Small intestine (tissue), 7 donors: Measurements from ENCODE around the gene CLTCL1. TPM values are rescaled to one million over a fixed set of nuclear protein-coding genes. Genes with fewer than 3 reads are reported as not detected.
"Not testable (repeated sequence)": the region's sequence is repeated elsewhere in the genome, so short reads cannot be mapped to it uniquely, and the experiment has no call there.

Source experiments
- DNase-seq, 2 donors: peaks; one replicate each; pipeline versions ENCODE4 v3.0.0 to v3.0.0-alpha.2; 2013
- FAIRE-seq: peaks from 2 replicates; lab custom pipeline; 2012; peaks lifted over from hg19 to GRCh38; lab: Jason Lieb, UNC
- H3K27ac ChIP-seq, 3 donors: one replicate each; pipeline ENCODE4 v1.5.1; 2013; ENCODE audit warnings: low read length in 2 of 3, mild to moderate bottlenecking in 2 of 3, control low read depth in 1 of 3, inconsistent platforms in 1 of 3, low read depth in 1 of 3, moderate library complexity in 1 of 3
- H3K27me3 ChIP-seq, 3 donors: one replicate each; pipeline ENCODE4 v1.6.1; 2013; ENCODE audit warnings: low read length in 3 of 3, inconsistent platforms in 1 of 3; ENCODE audit not compliant: control insufficient read depth in 3 of 3, insufficient read depth in 3 of 3
- H3K36me3 ChIP-seq, 3 donors: one replicate each; pipeline ENCODE4 v1.6.1; 2013; ENCODE audit warnings: low read length in 3 of 3, inconsistent platforms in 1 of 3, low read depth in 1 of 3, mild to moderate bottlenecking in 1 of 3, moderate library complexity in 1 of 3; ENCODE audit not compliant: control insufficient read depth in 3 of 3, insufficient read depth in 2 of 3
- H3K4me1 ChIP-seq, 3 donors: one replicate each; pipeline ENCODE4 v1.6.1; 2013; ENCODE audit warnings: low read length in 2 of 3, inconsistent platforms in 1 of 3, low read depth in 1 of 3, mild to moderate bottlenecking in 1 of 3, moderate library complexity in 1 of 3; ENCODE audit not compliant: control insufficient read depth in 3 of 3, insufficient read depth in 2 of 3
- H3K4me3 ChIP-seq, 3 donors: one replicate each; pipeline ENCODE4 v1.5.1; 2013; ENCODE audit warnings: low read length in 3 of 3, control low read depth in 1 of 3, inconsistent platforms in 1 of 3, low read depth in 1 of 3, mild to moderate bottlenecking in 1 of 3, moderate library complexity in 1 of 3
- H3K9me3 ChIP-seq, 2 donors: one replicate each; pipeline ENCODE4 v1.6.1; 2013; ENCODE audit warnings: low read depth in 1 of 2, low read length in 1 of 2; ENCODE audit not compliant: control insufficient read depth in 2 of 2, insufficient read depth in 1 of 2
- WGBS, 3 donors: extraction: QIAGEN DNeasy Blood & Tissue Kit; methylation state at CpG; one replicate each; pipeline ENCODE4 v1.1.7; 2013; 5-methylcytosine and 5-hydroxymethylcytosine counted together
- polyA plus RNA-seq, 4 donors: library from polyadenylated mRNA; stranded (reverse) in 3 of 4; unstranded in 1 of 4; fragments of 200-250 nt in 3 of 4; fragments of 120-200 nt in 1 of 4; gene quantifications; one replicate each; pipeline versions ENCODE4 v1.2.1 to v1.2.3, GENCODE V29; 2013
- donor health status: healthy with polysubstance abuse.
- donor health status: control.
- donor health status: control.
- donor health status: Bipolar disorder and iron deficiency.
- donor health status: healthy.

CLTCL1 gene
- polyA plus RNA-seq, 4 donors, result 0.67 to 1.5 (median 0.95) TPM

DNA sequence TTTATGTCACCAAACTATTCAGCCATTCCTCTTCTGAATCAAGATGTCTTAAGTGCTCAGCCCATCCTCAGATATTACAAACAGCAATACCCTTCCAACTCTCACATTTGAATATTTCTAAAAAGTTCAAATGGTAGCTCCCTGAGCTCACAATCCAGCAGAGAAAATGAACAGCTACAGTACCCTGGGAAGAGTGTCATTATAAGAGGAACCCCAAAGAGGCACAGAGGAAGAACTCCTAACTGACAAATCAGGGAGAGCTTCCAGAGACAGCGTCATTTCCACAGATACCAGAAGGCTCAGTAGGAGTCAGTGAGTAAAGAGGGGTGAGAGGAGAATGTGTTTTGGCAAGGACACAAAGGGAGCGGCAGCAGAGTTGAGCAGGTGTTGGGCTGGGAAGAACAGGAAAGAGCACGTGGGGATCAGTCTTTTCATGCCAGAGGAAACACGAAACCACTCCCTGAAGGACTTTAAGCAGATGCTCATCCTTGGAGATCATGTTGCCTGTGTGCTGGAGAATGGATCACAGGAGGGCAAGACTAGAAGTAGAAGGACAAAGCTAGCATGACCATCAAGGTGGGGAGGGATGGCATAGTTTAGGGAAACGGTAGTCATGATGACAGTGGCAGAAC, 4.3 kb downstream of the CLTCL1 start:
- 13 to 44% (median 28%) methylated on average over 5 of the region's 5 CpGs for WGBS, 3 donors
- Histone ChIP-seq H3K9me3 (no peaks in the 10 kb centered on the region), H3K27ac (no peak overlapping the region), H3K27me3 (peaks cover 0 to 17% (median 0%) of the 10 kb centered on the region in 3 donors), H3K36me3 (no peaks in the 10 kb centered on the region), H3K4me1 (peaks cover 0 to 4% (median 0%) of the 10 kb centered on the region in 3 donors), H3K4me3 (no peak overlapping the region)
- no peak for FAIRE-seq
- peak in 1 of 2 donors; percentile 38 for DNase-seq

DNA sequence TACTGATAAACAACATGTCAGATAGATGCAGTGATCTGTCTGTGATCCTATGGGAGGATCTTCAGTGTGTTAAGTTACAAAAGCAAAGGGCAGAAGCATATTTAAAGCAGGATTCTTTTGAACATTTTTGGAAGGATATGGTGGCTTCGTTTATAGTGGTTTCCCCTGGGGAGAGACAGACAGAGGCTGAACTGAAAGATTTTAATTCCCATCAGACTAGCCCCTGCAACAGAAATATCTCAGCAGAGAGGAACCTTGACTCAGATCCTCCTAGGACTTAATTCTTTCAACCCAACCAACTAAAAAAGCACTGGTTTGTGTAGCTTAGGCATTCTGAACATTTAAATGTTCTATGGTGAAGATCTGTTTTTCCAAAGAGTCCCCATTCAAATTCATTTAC, 5.7 kb downstream of the CLTCL1 start:
- H3K4me3 ChIP-seq, result no peak overlapping the region
- no peaks in the 10 kb centered on the region for H3K9me3 ChIP-seq
- FAIRE-seq, result no peak
- no peaks in the 10 kb centered on the region for H3K36me3 ChIP-seq
- 49 to 80% (median 69%) methylated on average over 1 of the region's 1 CpG for WGBS, 3 donors
- H3K27me3 ChIP-seq, result peaks cover 0 to 12% (median 0%) of the 10 kb centered on the region in 3 donors
- H3K27ac ChIP-seq, result no peak overlapping the region
- DNase-seq, result no peak
- H3K4me1 ChIP-seq, result peaks cover 0 to 1% (median 0%) of the 10 kb centered on the region in 3 donors

DNA sequence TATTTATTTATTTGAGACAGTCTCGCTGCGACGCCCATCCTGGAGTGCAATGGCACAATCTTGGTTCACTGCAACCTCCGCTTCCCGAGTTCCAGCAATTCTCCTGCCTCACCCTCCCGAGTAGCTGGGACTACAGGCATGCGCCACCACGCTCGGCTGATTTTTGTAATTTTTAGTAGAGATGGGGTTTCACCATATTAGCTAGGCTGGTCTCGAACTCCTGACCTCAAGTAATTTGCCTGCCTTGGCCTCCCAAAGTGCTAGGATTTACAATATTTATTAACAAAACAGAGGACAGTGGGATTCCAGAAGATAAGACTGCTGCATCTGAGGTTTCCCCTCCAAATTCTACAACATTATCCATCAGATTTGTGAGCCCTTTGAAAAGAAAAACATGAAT, 12.4 kb downstream of the CLTCL1 start:
- H3K36me3 ChIP-seq, FAIRE-seq, DNase-seq, H3K27me3 ChIP-seq, H3K4me3 ChIP-seq, H3K27ac ChIP-seq, H3K4me1 ChIP-seq, H3K9me3 ChIP-seq: not testable (repeated sequence)
- WGBS, 3 donors, result 93 to 96% (median 94%) methylated on average over 10 of the region's 10 CpGs

DNA sequence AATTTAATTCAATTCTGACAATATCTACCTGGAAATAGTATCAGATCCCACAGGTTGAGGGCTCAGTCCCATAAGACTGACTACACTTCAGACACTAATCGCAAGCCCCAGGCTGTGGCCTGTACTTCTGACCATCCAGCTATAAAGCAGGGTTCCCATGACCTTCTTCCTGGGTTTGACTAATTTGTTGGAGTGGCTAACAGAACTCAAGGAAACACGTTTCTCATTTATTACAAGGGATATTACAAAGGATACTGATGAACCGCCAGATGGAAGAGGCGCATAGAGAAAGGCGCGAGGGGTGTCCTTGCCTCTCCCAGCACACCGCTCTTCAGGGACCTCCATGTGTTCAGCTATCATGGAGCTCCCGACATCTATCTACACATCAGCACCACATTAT, 13.7 kb downstream of the CLTCL1 start:
- FAIRE-seq (no peak), DNase-seq (no peak)
- H3K27me3 ChIP-seq, result no peaks in the 10 kb centered on the region
- H3K27ac ChIP-seq, result no peak overlapping the region
- no peaks in the 10 kb centered on the region for H3K9me3 ChIP-seq
- H3K4me1 ChIP-seq, result no peaks in the 10 kb centered on the region
- H3K4me3 ChIP-seq, result no peak overlapping the region
- no peaks in the 10 kb centered on the region for H3K36me3 ChIP-seq
- WGBS, 3 donors, result 89 to 93% (median 92%) methylated on average over 8 of the region's 8 CpGs

DNA sequence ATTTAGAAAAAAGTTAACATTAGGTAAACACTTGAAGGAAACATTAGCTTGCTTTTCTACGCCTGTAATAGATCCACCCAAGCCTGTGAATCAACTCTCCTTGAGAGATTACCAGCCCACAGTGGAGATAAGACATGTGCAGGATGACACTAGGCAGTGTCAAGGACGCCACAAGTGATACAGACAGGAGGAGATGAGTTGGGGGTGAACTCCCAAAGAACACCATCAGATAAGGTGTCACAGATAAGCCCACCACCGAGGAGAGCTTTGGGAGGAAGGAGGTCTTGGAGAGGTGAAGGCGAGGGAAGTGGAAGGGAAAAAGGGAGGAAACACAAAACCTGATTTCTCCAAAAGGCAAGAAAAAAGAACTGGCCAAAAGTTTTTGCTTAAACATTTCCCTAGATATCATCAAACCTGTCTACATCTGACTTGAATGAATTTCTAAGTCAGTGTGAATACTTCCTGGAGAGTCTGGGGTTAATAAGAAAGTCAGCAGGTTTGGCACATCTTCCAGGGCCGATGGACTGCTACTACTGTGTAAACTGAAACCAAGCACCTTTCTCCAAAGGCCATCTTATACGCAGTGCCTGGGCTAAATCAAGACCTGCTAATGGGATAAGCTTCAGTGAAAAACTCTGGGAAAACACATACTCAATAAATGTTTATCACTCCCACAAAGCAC, 15.5 kb downstream of the CLTCL1 start:
- H3K9me3 ChIP-seq, result no peaks in the 10 kb centered on the region
- H3K4me1 ChIP-seq, result no peaks in the 10 kb centered on the region
- no peak overlapping the region for H3K27ac ChIP-seq
- 48 to 55% (median 49%) methylated on average over 6 of the region's 6 CpGs for WGBS, 3 donors
- H3K36me3 ChIP-seq, result no peaks in the 10 kb centered on the region
- DNase-seq (no peak), FAIRE-seq (no peak)
- no peak overlapping the region for H3K4me3 ChIP-seq
- H3K27me3 ChIP-seq, result no peaks in the 10 kb centered on the region

DNA sequence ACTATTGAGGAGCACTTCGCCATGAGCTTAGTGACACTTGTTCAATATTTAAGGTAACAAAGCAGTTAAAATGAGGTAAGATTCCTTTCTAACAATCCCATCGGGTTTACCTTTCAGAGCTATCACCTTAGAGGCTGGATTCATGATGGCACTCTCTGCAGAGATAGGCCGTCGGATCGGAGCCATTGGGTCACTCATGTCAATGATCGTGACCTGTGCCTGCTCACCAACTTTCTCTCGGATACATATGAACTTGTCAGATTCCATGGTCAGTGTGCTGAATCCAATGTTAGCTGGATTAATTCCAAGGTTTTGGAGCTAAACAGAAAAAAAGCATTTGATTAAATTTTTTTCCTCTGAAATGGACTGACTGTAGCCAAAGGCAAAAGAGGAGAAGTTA, 16.0 kb downstream of the CLTCL1 start:
- no peak for FAIRE-seq
- 92 to 96% (median 92%) methylated on average over 7 of the region's 7 CpGs for WGBS, 3 donors
- H3K27ac ChIP-seq, result no peak overlapping the region
- no peaks in the 10 kb centered on the region for H3K9me3 ChIP-seq
- no peak overlapping the region for H3K4me3 ChIP-seq
- no peaks in the 10 kb centered on the region for H3K27me3 ChIP-seq
- no peaks in the 10 kb centered on the region for H3K4me1 ChIP-seq
- DNase-seq, result no peak
- no peaks in the 10 kb centered on the region for H3K36me3 ChIP-seq

DNA sequence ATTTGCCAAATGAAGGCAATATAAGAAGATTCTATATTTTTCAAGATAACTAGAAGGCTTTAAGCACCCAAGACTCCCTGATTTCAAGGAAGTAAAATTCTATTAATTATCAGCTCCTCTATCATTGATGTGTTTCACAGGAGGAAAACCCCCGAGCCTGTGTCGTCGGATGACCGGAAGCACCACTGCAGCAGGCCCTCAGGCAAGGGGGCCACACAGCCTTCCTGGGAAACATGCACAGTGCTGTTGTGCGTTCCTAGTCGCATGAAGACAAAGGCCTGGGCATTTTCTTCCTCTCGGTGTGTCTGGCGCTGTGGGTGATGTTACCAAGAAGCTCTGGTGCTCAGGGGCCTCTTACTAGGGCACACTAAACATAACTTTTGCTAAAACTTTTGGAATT, 16.4 kb downstream of the CLTCL1 start:
- FAIRE-seq, result no peak
- Histone ChIP-seq H3K9me3 (no peaks in the 10 kb centered on the region), H3K27me3 (no peaks in the 10 kb centered on the region), H3K4me3 (no peak overlapping the region), H3K36me3 (no peaks in the 10 kb centered on the region), H3K4me1 (no peaks in the 10 kb centered on the region), H3K27ac (no peak overlapping the region)
- no peak for DNase-seq
- WGBS, 3 donors, result 94 to 97% (median 97%) methylated on average over 8 of the region's 8 CpGs

DNA sequence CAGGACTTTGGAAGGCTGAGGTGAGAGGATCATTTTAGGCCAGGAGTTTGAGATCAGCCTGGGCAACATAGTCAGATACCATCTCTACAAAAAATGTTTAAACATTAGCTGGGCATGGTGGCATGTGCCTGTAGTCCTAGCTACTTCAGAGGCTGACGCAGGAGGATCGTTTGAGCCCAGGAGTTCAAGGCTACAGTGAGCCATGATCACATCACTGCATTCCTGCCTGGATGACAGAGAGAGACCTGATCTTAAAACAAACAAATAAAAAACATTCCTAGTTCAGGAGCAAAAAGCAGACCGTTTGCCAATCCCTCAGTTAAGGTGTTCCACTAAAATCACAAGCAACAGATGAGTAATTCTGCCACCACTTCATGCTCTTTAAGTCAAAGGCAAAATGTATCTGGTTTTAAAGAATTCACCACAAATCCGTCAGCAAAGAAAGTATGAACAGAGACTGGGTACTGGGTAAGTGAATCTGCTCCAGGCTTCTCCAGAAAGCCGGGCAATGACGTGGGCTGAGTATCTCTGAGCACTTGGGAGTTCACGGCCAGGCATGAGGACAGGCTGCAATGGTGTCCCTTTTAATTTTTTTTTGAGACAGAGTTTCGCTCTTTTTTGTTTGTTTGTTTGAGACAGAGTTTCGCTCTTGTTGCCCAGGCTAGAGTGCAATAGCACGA, 19.5 kb downstream of the CLTCL1 start:
- Histone ChIP-seq H3K4me3 (no peak overlapping the region), H3K4me1 (no peaks in the 10 kb centered on the region), H3K27ac (no peak overlapping the region), H3K36me3 (no peaks in the 10 kb centered on the region), H3K27me3 (no peaks in the 10 kb centered on the region), H3K9me3 (peaks cover 0 to 3% of the 10 kb centered on the region in 2 donors)
- 69 to 79% (median 75%) methylated on average over 10 of the region's 10 CpGs for WGBS, 3 donors
- FAIRE-seq (no peak), DNase-seq (no peak)
